Measurements from ENCODE around the gene NLRP5.
"Not testable (repeated sequence)": the region's sequence is repeated elsewhere in the genome, so short reads cannot be mapped to it uniquely, and the experiment has no call there.

Gene NLRP5

DNA sequence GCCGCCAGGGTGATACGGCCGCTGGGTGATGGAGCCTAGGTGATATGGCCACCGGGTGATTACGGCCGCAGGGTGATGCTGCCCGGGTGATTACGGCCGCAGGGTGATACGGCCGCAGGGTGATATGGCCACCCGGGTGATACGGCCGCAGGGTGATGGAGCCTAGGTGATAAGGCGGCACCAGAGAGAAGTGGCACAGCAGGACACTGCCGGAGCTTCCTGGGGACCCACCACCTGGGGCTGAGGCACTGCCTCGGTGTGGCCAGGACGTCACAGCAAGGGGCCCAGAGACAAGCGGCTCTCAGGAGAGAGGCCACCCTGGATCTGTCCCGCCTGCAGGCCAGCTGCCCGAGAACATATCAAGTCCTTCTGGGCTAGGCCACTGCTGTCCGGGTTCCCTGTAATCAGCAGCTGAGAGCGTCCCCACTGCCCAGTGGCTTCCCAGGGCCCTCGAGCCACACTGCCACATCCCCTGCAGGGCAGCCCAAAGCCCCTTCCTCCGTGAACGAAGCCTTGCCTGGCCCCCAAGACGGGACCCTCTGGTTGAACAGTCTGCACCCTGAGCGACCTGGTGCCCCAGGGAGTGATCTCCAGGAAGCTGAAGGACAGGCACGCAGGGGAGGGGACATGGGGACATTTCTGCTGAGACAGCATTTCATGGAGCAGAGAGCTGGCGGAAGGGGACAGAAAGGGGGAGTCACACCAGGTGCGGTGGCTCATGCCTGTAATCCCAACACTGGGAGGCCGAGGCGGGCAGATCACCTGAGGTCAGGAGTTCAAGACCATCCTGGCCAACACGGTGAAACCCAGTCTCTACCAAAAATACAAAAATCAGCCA, 112.4 kb downstream of the NLRP5 start:
- no peak for DNase-seq (ENCODE audit: low read depth)

- no peak for DNase-seq (ENCODE audit: low read depth)
Observed at GRCh38 chr19:56099638-56100539, 113.3 kb downstream of the NLRP5 start.

GRCh38 chr19:56101095-56101494, 114.5 kb downstream of the NLRP5 start:
- no peak for DNase-seq (ENCODE audit: low read depth)

DNA sequence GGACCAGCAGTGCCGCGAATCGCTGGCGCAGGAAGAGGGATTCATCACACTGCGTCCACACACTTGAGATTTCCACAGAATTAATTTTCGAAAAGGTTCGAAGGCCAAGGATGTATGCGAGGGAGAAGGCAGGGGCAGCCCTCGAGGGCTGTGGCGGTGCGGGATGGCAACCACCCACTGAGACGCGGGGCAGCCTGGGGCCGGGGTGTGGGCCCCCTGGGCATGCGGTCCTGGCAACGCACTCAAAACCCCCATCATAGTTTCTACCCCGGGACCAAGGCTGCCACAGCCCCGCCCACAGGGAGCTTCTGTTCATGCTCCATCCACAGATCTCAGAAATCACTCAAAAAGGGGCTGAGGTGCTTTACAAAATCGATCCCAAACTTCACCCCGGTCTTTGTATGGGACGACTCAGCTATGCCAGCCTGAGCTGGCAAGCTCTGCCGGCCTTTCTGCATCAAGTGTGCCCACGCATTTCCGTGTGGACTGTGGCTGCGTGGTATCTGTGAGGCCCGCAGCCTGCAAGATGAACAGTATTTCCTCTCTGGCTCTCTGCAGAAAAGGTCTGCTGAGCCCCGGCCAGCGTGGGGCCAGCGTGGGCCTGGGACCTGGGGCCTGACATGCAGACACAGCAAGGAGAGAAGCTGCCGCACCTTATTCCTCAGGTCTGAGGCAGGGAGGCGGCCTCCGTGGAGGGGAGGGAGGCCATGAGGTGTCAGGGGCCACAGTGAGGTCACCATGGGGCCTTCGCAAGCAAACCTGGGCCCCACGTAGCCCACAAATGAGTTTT, 115.4 kb downstream of the NLRP5 start:
- no peak for DNase-seq (ENCODE audit: low read depth)

- no peak for DNase-seq (ENCODE audit: low read depth)
Observed at GRCh38 chr19:56103027-56103614, 116.5 kb downstream of the NLRP5 start.

DNA sequence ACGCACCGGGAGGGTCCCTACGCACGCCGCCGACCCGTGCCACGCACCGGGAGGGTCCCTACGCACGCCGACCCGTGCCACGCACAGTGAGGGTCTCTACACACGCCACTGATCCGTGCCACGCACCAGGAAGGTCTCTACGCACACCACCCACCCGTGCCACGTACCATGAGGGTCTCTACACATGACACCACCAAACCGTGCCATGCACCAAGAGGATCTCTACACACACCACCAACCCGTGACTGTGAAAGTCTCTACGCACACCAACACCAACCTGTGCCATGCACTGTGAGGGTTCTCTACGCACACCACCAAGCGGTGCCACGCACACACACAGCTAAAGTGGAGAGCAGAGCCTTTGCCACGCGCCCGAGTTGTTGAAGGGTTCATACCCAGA, 117.8 kb downstream of the NLRP5 start:
- no peak for DNase-seq (ENCODE audit: low read depth)

DNA sequence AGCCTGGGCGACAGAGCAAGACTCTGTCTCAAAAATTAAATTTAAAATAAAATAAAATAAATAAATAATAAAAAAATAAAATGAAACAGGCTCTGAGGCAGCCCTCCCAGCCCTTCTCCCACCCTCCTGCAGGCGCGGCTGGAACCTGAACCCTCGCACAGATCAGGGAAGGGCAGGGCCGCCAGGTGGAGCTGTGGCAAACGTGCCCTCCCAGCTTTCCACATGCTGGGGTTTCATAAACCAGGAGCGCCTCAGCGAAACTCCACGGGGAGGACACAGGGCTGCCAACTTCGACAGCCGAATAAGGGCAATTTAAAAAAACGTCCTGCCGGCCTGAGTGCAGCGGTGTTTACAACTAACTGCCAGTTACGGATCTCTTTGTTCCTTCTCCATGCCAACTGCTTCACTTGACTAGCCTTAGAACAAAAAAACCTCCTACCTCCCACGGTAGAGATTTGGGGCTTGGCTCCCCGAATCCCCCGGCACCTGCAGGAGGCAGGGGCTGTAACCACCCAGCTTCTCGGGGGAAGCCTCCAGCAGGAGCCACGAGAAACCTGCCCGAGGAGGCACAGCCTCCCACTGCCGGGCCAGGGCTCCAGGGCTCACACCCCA, 118.6 kb downstream of the NLRP5 start:
- DNase-seq (ENCODE audit: low read depth): peak; percentile 60

DNA sequence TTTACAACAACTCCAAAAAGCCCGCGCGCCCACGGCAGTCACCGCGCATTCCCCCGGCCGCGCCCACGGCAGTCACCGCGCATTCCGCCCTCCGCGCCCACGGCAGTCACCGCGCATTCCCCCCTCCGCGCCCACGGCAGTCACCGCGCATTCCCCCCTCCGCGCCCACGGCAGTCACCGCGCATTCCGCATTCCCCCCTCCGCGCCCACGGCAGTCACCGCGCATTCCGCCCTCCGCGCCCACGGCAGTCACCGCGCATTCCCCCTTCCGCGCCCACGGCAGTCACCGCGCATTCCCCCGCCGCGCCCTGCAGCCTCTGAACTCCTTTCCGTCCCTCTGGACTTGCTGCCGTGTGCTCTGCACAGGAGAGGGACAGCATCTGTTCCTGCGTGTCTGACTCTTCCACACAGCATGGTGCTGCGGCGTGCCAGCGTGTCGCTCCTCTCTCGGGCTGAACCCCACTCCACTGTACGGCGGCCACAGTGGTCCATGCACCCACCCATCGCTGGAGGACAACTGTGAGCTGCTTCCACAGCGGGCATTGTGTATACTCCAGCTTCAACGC, 119.3 kb downstream of the NLRP5 start:
- DNase-seq (ENCODE audit: low read depth): not testable (repeated sequence)

- no peak for DNase-seq (ENCODE audit: low read depth)
Observed at GRCh38 chr19:56106397-56106849, 119.8 kb downstream of the NLRP5 start.

DNA sequence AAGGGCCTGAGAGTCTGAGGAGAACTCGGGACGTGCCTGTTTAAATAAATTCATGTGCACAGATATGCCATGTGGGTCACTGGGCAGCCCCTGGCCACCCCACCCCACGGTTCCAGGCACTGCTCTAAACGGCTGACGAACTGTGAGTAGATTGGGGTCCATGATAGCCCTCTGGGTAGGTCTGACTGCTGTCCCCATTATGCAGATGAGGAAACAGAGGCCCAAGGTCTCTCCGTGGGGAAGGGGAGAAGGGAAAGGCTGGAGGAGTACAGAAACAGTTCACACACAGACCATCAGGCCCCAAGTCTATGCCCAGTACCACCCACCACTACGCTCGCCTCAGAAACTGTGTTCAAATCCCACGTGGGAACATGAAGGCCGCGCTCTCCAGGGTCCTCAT, 120.4 kb downstream of the NLRP5 start:
- no peak for DNase-seq (ENCODE audit: low read depth)

- no peak for DNase-seq (ENCODE audit: low read depth)
Observed at GRCh38 chr19:56107626-56108351, 121.2 kb downstream of the NLRP5 start.

- no peak for DNase-seq (ENCODE audit: low read depth)
Observed at GRCh38 chr19:56108447-56109195, 122.0 kb downstream of the NLRP5 start.

GRCh38 chr19:56109226-56109625, 122.7 kb downstream of the NLRP5 start:
- no peak for DNase-seq (ENCODE audit: low read depth)

DNA sequence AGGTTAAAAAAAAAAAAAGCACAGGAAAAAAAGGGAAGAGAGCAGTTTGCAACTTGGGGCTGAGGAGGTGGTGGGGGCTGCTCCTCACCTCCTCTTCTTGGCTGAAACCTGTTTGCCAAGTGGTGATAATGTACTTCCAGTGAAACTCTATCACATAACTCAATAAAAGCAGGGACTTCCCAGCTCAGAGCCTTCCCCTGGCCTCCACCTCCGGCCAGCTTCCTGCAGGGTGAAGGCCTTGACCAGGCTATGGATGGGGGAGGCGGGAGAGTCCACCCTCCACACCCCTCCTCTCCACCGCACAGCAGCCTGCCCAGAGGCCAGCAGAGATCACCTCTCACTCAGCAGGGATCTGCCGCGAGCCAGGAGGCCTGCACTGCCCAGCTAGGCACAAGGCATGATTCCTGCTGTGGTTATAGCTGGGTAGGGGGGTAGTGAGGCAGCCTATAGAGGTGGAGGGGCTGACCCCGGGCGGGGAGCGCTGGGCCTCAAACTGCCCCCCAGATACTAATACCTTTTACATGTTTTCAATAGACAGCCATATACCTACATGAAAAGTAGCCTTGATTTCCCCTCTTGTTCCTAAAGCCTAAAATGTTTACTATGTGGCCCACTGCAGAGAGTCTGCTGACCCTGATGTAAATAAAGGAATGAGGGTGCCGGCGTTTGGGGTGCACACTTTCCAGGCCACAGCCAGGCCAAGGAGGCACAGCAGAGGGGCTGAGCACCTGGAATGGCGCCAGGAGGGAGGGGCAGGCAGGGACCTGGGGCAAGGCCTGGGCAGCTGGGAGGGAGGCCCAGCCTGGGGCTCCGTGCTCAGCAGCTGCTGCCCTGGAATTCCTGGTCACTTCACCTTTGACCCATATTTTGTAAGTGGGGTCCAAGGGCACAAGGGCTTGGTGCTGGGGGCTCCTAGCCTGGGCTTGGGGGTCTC, 124.2 kb downstream of the NLRP5 start:
- DNase-seq (ENCODE audit: low read depth): no peak

All from stromal cell of bone marrow (primary cell).